RWPE1 (cell line): ENCODE measurements around the gene PTPRN2.

Experiments used
- CTCF ChIA-PET: fragments of 350-600 bp; sonication (Branson Sonifier 250); formaldehyde crosslinking; extraction: SDS; loops from one replicate; lab custom pipeline; 2021; lab: Yijun Ruan, JAX
- POLR2A ChIA-PET: fragments of 400-600 bp; formaldehyde crosslinking; extraction: SDS; loops from one replicate; lab custom pipeline; 2020; ENCODE audit warnings: antibody characterized with exemption; ENCODE audit not compliant: low non-redundant PET; lab: Yijun Ruan, JAX
- DNase-seq: peaks from one replicate; pipeline ENCODE4 v3.0.0; 2012; ENCODE audit warnings: low spot score
- H3K27ac ChIP-seq: fragments of 450-650 bp; 2 replicates; pipeline ENCODE4 v1.5.1; 2017
- TF ChIP-seq, protein P1 (sequence below): fragments of 450-650 bp; conservative IDR thresholded peaks from 2 replicates; pipeline ENCODE4 v1.5.1; 2017; ENCODE audit warnings: low read depth, mild to moderate bottlenecking

PTPRN2 gene

GRCh38 chr7:158581440-158582088, 6.1 kb downstream of the PTPRN2 start:
- DNase-seq = no peak
- no peak overlapping the region for H3K27ac ChIP-seq
- TF ChIP-seq, protein P1, sequence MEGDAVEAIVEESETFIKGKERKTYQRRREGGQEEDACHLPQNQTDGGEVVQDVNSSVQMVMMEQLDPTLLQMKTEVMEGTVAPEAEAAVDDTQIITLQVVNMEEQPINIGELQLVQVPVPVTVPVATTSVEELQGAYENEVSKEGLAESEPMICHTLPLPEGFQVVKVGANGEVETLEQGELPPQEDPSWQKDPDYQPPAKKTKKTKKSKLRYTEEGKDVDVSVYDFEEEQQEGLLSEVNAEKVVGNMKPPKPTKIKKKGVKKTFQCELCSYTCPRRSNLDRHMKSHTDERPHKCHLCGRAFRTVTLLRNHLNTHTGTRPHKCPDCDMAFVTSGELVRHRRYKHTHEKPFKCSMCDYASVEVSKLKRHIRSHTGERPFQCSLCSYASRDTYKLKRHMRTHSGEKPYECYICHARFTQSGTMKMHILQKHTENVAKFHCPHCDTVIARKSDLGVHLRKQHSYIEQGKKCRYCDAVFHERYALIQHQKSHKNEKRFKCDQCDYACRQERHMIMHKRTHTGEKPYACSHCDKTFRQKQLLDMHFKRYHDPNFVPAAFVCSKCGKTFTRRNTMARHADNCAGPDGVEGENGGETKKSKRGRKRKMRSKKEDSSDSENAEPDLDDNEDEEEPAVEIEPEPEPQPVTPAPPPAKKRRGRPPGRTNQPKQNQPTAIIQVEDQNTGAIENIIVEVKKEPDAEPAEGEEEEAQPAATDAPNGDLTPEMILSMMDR = no peak
- ChIA-PET POLR2A (no interaction called here), CTCF (no interaction called here)

DNA sequence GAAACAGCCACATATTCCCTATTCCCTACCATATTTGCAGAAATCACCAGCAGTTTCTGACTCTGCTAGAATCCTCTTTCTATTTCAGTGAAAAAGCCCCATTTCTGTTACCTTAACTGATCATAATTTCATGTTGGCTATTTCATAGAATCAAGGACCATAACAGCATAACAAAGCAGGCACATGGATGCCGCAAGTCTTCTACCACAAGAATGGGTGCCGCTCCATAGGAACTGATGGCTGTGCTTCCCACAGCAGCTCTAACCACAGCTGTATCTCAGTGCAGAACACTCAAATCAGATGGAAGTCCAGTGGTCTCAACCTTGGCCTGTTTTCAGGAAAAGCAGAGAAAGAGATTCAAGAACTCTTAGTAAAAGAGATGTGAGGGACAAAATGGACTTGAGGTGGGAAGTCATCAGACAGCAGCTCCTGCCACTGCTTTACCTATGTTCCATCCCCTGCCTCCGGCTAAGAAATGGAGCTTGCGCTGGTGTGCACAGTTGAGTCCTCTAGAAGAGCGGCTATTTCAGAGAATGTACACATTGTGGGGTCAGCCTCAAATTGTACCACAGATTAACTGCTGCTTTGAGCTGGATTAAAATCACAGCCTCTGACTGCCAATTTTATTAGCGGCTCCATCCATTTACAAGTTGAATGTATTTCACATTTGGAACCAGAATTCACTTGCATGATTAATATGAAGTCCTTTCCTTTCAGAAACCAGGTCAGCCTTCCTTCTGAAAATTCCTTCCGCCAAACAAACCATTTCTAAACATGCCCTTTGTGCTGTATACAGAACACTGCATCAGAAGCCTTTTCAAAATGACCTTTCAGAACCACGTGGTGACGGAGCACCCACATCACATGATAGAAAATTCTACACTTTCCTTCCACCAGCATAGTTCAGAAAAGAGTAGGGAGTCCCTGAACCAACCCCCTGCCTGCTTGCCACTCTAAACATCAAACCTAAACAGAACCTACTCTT, 7.7 kb downstream of the PTPRN2 start:
- no peak for DNase-seq
- POLR2A ChIA-PET = no interaction called here
- no peak overlapping the region for H3K27ac ChIP-seq
- CTCF ChIA-PET = no interaction called here
- TF ChIP-seq, protein P1 = no peak

GRCh38 chr7:158576050-158576762, 11.4 kb downstream of the PTPRN2 start:
- CTCF ChIA-PET = no interaction called here
- H3K27ac ChIP-seq = no peak overlapping the region
- DNase-seq = no peak
- POLR2A ChIA-PET = no interaction called here
- TF ChIP-seq, protein P1 = no peak

DNA sequence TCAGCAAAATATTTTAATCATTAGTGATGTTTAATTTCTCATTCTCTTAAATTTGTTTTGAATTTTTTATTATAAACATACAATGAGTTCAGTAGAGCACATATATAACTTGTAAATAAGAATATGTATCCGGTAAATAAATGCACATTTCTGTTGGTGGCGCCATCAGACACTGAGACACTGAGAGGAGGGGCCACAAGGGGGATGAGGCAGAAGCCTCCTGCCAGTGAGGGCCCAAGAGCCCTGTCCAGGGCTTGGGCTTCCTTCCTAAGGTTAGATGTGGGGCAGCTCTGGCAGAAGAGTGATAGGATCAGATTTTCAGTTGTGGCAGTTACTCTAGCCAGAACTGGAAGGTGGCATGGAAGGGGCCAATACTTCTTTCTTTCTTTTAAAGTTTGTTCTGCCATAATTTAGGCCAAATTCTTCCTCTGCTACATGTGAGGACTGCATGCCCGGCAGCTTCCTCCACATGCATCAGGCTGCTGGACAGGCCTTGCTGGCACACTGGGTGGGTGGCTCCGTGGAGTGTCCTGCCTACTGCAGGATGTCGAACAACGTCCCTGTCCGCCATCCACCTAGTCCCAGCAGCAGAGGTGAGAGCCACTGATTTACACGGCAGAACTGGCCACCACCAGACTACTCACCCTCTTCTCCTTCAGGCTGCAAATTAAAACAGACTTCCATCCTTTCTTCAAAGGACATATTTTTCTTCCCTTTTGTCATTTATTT, 13.2 kb downstream of the PTPRN2 start:
- no peak for DNase-seq
- no peak overlapping the region for H3K27ac ChIP-seq
- CTCF ChIA-PET = no interaction called here
- POLR2A ChIA-PET = no interaction called here
- TF ChIP-seq, protein P1 = no peak

- no peak for DNase-seq
- TF ChIP-seq, protein P1 = no peak
- CTCF ChIA-PET = interaction anchor here (0.7 kb wide), 1 partner anchor 557 kb away, joined by 3 read pairs; no protein-coding TSS in a partner anchor
- POLR2A ChIA-PET = interaction anchor here (0.6 kb wide), 1 partner anchor 15 kb away, joined by 3 read pairs; no protein-coding TSS in a partner anchor
- no peak overlapping the region for H3K27ac ChIP-seq
These were observed 14.3 kb downstream of the PTPRN2 start for GRCh38 chr7:158573310-158573709.
